Lower leg skin (tissue), 3 donors: ENCODE measurements around the gene ABCG1.

Source experiments
- POLR2A ChIP-seq, 2 donors: fragments of 450-650 bp; IDR thresholded peaks; one replicate each; pipeline ENCODE4 v1.6.1; 2016 to 2017; ENCODE audit warnings: antibody characterized with exemption in 2 of 2, mild to moderate bottlenecking in 1 of 2, moderate library complexity in 1 of 2
- TF ChIP-seq, protein P1 (sequence below), 3 donors: fragments of 450-650 bp; IDR thresholded peaks; one replicate each; pipeline ENCODE4 v1.5.1; 2016; ENCODE audit warnings: antibody characterized with exemption in 3 of 3, mild to moderate bottlenecking in 3 of 3, moderate library complexity in 2 of 3

DNA sequence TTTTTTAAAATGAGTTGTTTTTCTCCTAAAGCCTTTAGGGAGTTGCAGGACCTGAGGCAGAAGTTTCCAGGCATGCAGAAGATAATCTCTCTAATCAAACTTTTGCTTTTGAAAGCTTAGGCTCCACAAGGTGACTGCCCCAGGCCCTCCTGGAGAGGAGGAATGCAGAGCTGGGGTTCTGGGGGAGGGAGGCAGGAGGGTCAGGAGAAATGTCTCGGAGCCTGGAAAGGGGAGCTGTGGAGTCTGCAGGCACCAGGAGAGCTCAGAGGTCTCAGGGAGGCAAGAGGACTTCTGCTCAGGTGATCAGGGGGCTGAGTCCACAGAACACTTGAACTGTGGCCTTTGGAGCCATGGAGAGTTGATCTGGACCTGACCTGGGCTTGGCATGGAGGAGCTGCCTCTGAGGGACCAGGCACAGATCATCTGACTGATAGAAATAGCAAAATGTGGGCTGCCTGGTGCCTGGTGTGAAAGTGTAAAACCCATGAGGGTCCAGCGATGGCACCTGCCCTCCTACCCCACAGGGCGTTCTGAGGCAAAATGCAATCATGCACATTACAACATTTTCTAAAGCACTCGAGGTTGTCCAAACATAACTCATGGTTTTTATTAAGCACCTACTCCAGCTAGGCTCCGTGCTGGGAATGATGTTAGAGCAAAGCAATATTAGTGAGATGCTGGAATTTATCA lies 10.0 kb upstream of the ABCG1 start:
- TF ChIP-seq POLR2A (IDR thresholded peaks at IDR 0.05): no peak
- TF ChIP-seq, protein P1, sequence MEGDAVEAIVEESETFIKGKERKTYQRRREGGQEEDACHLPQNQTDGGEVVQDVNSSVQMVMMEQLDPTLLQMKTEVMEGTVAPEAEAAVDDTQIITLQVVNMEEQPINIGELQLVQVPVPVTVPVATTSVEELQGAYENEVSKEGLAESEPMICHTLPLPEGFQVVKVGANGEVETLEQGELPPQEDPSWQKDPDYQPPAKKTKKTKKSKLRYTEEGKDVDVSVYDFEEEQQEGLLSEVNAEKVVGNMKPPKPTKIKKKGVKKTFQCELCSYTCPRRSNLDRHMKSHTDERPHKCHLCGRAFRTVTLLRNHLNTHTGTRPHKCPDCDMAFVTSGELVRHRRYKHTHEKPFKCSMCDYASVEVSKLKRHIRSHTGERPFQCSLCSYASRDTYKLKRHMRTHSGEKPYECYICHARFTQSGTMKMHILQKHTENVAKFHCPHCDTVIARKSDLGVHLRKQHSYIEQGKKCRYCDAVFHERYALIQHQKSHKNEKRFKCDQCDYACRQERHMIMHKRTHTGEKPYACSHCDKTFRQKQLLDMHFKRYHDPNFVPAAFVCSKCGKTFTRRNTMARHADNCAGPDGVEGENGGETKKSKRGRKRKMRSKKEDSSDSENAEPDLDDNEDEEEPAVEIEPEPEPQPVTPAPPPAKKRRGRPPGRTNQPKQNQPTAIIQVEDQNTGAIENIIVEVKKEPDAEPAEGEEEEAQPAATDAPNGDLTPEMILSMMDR (IDR thresholded peaks at IDR 0.05): no peak
